Esophagus muscularis mucosa (tissue), 4 donors: Measurements from ENCODE around the gene TCTN1. TPM values are rescaled to one million over a fixed set of nuclear protein-coding genes. Genes with fewer than 3 reads are reported as not detected.
A peak's percentile ranks its signal among the peaks of the same experiment; 100 is the strongest.

Experiments used
- DNase-seq: peaks from one replicate; pipeline ENCODE4 v3.0.0-alpha.2; 2017; ENCODE audit errors: extremely low spot score
- H3K27ac ChIP-seq, 4 donors: fragments of 200-600 bp; sonication (generic); replicated peaks in 1 of 4; 1 replicate in 3 of 4; 2 replicates in 1 of 4; pipeline ENCODE4 v1.5.1; 2016 to 2019; ENCODE audit warnings: mild to moderate bottlenecking in 1 of 4
- H3K27me3 ChIP-seq, 4 donors: fragments of 200-600 bp; sonication (generic); one replicate each; pipeline versions ENCODE4 v1.5.1 to v1.6.0; 2016 to 2019
- H3K36me3 ChIP-seq, 4 donors: fragments of 200-600 bp; sonication (generic); one replicate each; pipeline ENCODE4 v1.5.1; 2016 to 2019
- H3K4me1 ChIP-seq, 4 donors: fragments of 200-600 bp; sonication (generic); one replicate each; pipeline ENCODE4 v1.5.1; 2016 to 2019
- H3K4me3 ChIP-seq, 4 donors: fragments of 200-600 bp; sonication (generic); 1 replicate in 2 of 4; 2 replicates in 2 of 4; pipeline ENCODE4 v1.5.1; 2016 to 2019; ENCODE audit warnings: mild to moderate bottlenecking in 4 of 4, moderate library complexity in 1 of 4
- H3K9me3 ChIP-seq, 4 donors: fragments of 200-600 bp; sonication (generic); 1 replicate in 3 of 4; 2 replicates in 1 of 4; pipeline ENCODE4 v1.5.1; 2016 to 2019
- CTCF ChIP-seq, 3 experiments: fragments of 200-600 bp in 2 of 3; fragments of 450-650 bp in 1 of 3; sonication (generic) in 2 of 3; IDR thresholded peaks; one replicate each; pipeline ENCODE4 v1.5.1; 2017 to 2019; ENCODE audit warnings: antibody characterized with exemption in 3 of 3, mild to moderate bottlenecking in 2 of 3, moderate library complexity in 1 of 3
- EP300 ChIP-seq: sonication (generic); formaldehyde crosslinking; IDR thresholded peaks from one replicate; pipeline ENCODE4 v1.6.1; 2017; ENCODE audit warnings: antibody characterized with exemption
- POLR2A ChIP-seq: fragments of 450-650 bp; IDR thresholded peaks from one replicate; pipeline ENCODE4 v1.6.1; 2017; ENCODE audit warnings: antibody characterized with exemption, moderate library complexity, mild to moderate bottlenecking, low read depth
- POLR2AphosphoS5 ChIP-seq, 2 donors: sonication (generic); formaldehyde crosslinking; IDR thresholded peaks; one replicate each; pipeline ENCODE4 v1.6.1; 2017; ENCODE audit warnings: antibody characterized with exemption in 2 of 2
- WGBS: methylation state at CpG from one replicate; pipeline ENCODE4 v1.1.5; 2018; 5-methylcytosine and 5-hydroxymethylcytosine counted together
- intact Hi-C: fragments of 100-400 bp; cut with DNase I; formaldehyde crosslinking; loops from one replicate; pipeline ENCODE4 v1.15.1; 2023
- total RNA-seq, 4 donors: library from RNA; depleted of rRNA; stranded (reverse); fragments of >200 nt; gene quantifications; one replicate each; pipeline versions ENCODE4 v1.1.0 to v1.2.1, GENCODE V29; 2016

The TCTN1 gene
- total RNA-seq, 4 donors from 2014 or later = 17.4 to 26.2 (median 21.4) TPM

- Histone ChIP-seq H3K9me3 (peaks cover 0 to 10% (median 2%) of the 10 kb centered on the region in 4 donors), H3K36me3 (peaks cover 0 to 16% (median 4%) of the 10 kb centered on the region in 4 donors), H3K27ac (peak overlapping the region in 2 of 4 donors; percentile 0 to 11), H3K4me3 (no peak overlapping the region), H3K4me1 (peaks cover 5 to 12% (median 9%) of the 10 kb centered on the region in 4 donors), H3K27me3 (no peaks in the 10 kb centered on the region)
- TF ChIP-seq POLR2A (no peak), POLR2AphosphoS5 (IDR thresholded peaks at IDR 0.05) (no peak), EP300 (no peak), CTCF (IDR thresholded peaks at IDR 0.05) (no peak)
- no peak for DNase-seq
- intact Hi-C loops = no loop called here
- WGBS = 67% methylated on average over 5 of the region's 5 CpGs
These were observed 63.4 kb downstream of the TCTN1 start for GRCh38 chr12:110677206-110677911.

- TF ChIP-seq CTCF (IDR thresholded peaks at IDR 0.05) = no peak
- TF ChIP-seq POLR2A = no peak
- no peak for TF ChIP-seq POLR2AphosphoS5 (IDR thresholded peaks at IDR 0.05)
- TF ChIP-seq EP300 = no peak
- 85% methylated on average over 3 of the region's 4 CpGs for WGBS
- Histone ChIP-seq H3K9me3 (peaks cover 0 to 10% (median 2%) of the 10 kb centered on the region in 4 donors), H3K4me3 (no peak overlapping the region), H3K36me3 (peaks cover 0 to 16% (median 4%) of the 10 kb centered on the region in 4 donors), H3K4me1 (peaks cover 5 to 12% (median 9%) of the 10 kb centered on the region in 4 donors), H3K27me3 (no peaks in the 10 kb centered on the region), H3K27ac (peak overlapping the region in 2 of 4 donors; percentile 0 to 11)
- intact Hi-C loops = no loop called here
- DNase-seq = no peak
These were observed 64.1 kb downstream of the TCTN1 start for GRCh38 chr12:110677982-110678381.

- Histone ChIP-seq H3K4me1 (peaks cover 5 to 12% (median 9%) of the 10 kb centered on the region in 4 donors), H3K27ac (no peak overlapping the region), H3K27me3 (no peaks in the 10 kb centered on the region), H3K9me3 (peaks cover 0 to 10% (median 2%) of the 10 kb centered on the region in 4 donors), H3K36me3 (peaks cover 0 to 16% (median 4%) of the 10 kb centered on the region in 4 donors), H3K4me3 (no peak overlapping the region)
- intact Hi-C loops = no loop called here
- TF ChIP-seq POLR2A (no peak), EP300 (no peak), CTCF (IDR thresholded peaks at IDR 0.05) (no peak)
- WGBS = 98% methylated on average over 9 of the region's 12 CpGs
- DNase-seq = no peak
These were observed 65.3 kb downstream of the TCTN1 start for GRCh38 chr12:110679201-110679600.

GRCh38 chr12:110680032-110680431 is 66.1 kb downstream of the TCTN1 start:
- Histone ChIP-seq H3K4me3 (no peak overlapping the region), H3K9me3 (peaks cover 0 to 4% (median 1%) of the 10 kb centered on the region in 4 donors), H3K4me1 (peaks cover 5 to 12% (median 9%) of the 10 kb centered on the region in 4 donors), H3K27me3 (no peaks in the 10 kb centered on the region), H3K36me3 (peaks cover 0 to 16% (median 4%) of the 10 kb centered on the region in 4 donors), H3K27ac (no peak overlapping the region)
- no peak for TF ChIP-seq CTCF (IDR thresholded peaks at IDR 0.05)
- no peak for TF ChIP-seq EP300
- no peak for TF ChIP-seq POLR2A
- TF ChIP-seq POLR2AphosphoS5 (IDR thresholded peaks at IDR 0.05) = no peak
- DNase-seq = no peak
- 88% methylated on average over 1 of the region's 1 CpG for WGBS
- intact Hi-C loops = no loop called here
